Measurements from ENCODE around the gene MYCBP2.

DNA sequence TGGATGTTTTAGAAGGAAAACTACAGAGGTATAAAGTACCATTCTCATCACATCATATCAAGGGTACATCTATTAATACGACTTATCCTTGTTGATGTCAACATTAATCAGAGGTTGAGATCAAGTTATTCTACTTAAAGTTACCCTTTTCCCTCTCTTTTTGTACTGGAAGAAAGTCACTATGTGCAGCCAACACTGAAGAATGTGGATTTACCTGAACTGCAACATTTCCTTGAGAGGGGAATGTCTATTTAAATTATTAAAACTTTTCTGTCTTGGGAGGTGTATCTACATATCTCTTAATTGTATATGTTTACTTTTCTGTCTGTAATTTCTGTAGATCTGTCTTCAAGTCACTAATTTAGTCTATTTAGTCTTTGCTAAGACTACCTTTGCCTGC lies 297.5 kb downstream of the MYCBP2 start:
- TF ChIP-seq GATA2 (IDR thresholded peaks at IDR 0.05; ENCODE audit: low read depth, low read length) (no peak), GATA3 (IDR thresholded peaks at IDR 0.05; ENCODE audit: low read depth, low read length) (no peak)
